ENCODE results near the gene TBX3.
A peak's percentile ranks its signal among the peaks of the same experiment; 100 is the strongest.

Gene TBX3

GRCh38 chr12:114649585-114649984, 34.4 kb downstream of the TBX3 start:
- peaks cover 3% of the 10 kb centered on the region for H3K9me3 Mint-ChIP-seq
- DNase-seq (ENCODE audit: low spot score in 2 of 2), result no peak
- H3K4me3 Mint-ChIP-seq, result no peak overlapping the region
- no peak overlapping the region for H3K27ac Mint-ChIP-seq
- no peaks in the 10 kb centered on the region for H3K36me3 Mint-ChIP-seq
- no peaks in the 10 kb centered on the region for H3K4me1 Mint-ChIP-seq
- no peak for ATAC-seq

DNA sequence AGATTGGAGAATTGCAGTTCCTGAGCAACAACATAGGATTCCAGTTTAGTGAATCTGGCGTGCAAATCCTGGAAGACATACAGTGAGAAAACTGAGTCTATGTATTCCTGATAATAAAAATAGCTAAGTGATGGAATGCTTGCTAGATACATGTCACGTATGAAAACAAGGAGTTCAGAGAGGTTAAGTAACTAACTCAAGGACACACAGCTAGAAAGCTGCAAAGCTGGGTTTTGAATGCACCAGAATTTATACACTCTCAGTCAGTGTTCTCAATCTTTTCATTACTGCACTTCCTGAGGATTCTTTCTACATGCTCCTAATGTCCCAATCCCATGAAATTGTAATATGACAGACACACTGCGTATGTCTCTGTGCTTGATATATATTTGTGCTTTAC, 35.3 kb downstream of the TBX3 start:
- Mint-ChIP-seq H3K27ac (no peak overlapping the region), H3K4me1 (no peaks in the 10 kb centered on the region), H3K36me3 (no peaks in the 10 kb centered on the region), H3K9me3 (peaks cover 3% of the 10 kb centered on the region), H3K4me3 (no peak overlapping the region)
- no peak for ATAC-seq
- no peak for DNase-seq (ENCODE audit: low spot score in 2 of 2)

DNA sequence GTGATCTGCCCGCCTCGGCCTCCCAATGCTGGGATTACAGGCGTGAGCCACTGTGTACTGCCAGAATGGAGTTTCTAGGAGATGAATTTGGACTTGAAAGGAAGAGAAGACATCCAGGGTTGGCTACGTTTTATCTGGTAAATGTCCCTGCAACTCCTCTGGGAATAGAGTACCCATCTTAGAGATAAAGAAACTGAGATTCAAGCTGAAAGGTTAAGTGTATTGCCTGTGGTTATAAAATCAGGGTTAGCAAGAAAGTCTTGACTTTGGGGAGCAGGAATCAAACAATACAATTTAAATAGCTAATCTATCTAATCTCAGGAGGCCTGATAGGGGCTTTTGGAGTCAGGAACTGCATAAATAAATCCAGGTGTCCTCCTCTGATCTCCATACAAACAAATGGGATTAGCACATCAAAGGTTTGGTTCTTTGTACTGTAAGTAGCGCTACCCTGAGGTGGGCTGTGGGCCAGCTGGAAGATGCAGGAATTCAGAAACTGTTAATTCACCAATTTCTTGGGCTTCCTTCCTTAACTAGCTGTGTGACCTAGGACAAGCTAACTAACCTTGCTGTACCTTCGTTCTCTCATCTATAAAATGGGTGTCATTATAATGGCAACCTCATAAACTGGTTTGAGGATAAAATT, 45.1 kb downstream of the TBX3 start:
- Mint-ChIP-seq H3K36me3 (no peaks in the 10 kb centered on the region), H3K4me3 (no peak overlapping the region), H3K4me1 (no peaks in the 10 kb centered on the region), H3K27ac (no peak overlapping the region), H3K9me3 (peaks cover 3% of the 10 kb centered on the region)
- ATAC-seq (no peak), DNase-seq (ENCODE audit: low spot score in 2 of 2) (no peak)

- DNase-seq (ENCODE audit: low spot score in 2 of 2), result no peak
- Mint-ChIP-seq H3K4me3 (no peak overlapping the region), H3K9me3 (peaks cover 3% of the 10 kb centered on the region), H3K4me1 (no peaks in the 10 kb centered on the region), H3K27ac (no peak overlapping the region), H3K36me3 (no peaks in the 10 kb centered on the region)
- ATAC-seq, result peak; percentile 19
Observed at GRCh38 chr12:114636723-114637480, 47.1 kb downstream of the TBX3 start.

DNA sequence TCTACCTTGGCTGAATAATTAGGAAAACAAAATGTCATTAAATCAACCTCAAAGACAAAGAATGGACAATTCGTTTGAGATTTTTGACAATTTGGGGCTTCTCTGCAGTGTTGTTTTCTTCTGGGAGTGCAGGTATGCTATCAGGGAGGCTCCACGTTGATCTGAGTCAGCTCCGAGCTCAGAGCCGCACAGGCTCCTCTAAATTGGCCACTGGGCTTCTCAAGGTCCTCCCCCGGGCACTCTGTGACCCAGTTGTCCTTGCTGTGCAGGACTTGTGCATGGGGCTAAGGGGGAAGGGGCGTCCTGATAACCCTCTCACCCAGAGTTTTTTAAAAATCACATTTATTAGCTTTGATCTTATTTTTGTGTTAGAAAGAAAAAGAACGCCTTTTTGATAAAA, 52.7 kb downstream of the TBX3 start:
- Mint-ChIP-seq H3K4me1 (no peaks in the 10 kb centered on the region), H3K4me3 (no peak overlapping the region), H3K27ac (no peak overlapping the region), H3K36me3 (no peaks in the 10 kb centered on the region), H3K9me3 (no peaks in the 10 kb centered on the region)
- no peak for ATAC-seq
- no peak for DNase-seq (ENCODE audit: low spot score in 2 of 2)

GRCh38 chr12:114628199-114628598, 55.8 kb downstream of the TBX3 start:
- Mint-ChIP-seq H3K36me3 (no peaks in the 10 kb centered on the region), H3K4me3 (no peak overlapping the region), H3K4me1 (no peaks in the 10 kb centered on the region), H3K27ac (no peak overlapping the region), H3K9me3 (no peaks in the 10 kb centered on the region)
- DNase-seq (ENCODE audit: low spot score in 2 of 2) (no peak), ATAC-seq (no peak)

- no peaks in the 10 kb centered on the region for H3K36me3 Mint-ChIP-seq
- H3K9me3 Mint-ChIP-seq, result peaks cover 3% of the 10 kb centered on the region
- no peak overlapping the region for H3K4me3 Mint-ChIP-seq
- H3K27ac Mint-ChIP-seq, result no peak overlapping the region
- ATAC-seq (no peak), DNase-seq (ENCODE audit: low spot score in 2 of 2) (no peak)
- no peaks in the 10 kb centered on the region for H3K4me1 Mint-ChIP-seq
Observed at GRCh38 chr12:114627393-114627792, 56.6 kb downstream of the TBX3 start.

DNA sequence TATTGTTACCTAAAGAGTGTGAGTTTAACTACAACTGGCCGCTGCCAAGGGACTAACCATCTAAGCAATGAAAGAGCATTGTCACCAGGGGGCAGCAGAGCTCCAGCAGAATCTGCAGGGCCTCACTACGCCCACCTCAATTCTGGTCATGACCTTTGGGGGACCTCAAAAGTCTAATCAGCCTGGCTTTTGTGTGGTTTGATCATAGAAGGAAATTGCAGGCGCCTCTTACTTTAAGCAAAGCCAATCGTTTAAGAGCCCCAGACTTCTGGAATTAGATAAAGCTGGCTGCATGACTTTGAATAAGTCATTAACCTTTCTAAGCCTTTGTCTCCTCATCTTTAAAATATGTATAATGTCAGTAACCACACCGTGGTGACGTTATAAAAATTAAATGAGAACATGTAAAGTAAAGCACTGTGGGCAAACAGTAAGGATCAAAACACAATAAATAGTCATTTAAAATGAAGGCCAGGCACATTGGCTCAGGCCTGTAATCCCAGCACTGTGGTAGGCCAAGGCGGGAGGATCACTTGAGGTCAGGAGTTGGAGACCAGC, 58.6 kb downstream of the TBX3 start:
- Mint-ChIP-seq H3K4me3 (no peak overlapping the region), H3K27ac (no peak overlapping the region), H3K9me3 (peaks cover 7% of the 10 kb centered on the region), H3K36me3 (no peaks in the 10 kb centered on the region), H3K4me1 (no peaks in the 10 kb centered on the region)
- DNase-seq (ENCODE audit: low spot score in 2 of 2) (peak; percentile 2 to 52), ATAC-seq (no peak)

DNA sequence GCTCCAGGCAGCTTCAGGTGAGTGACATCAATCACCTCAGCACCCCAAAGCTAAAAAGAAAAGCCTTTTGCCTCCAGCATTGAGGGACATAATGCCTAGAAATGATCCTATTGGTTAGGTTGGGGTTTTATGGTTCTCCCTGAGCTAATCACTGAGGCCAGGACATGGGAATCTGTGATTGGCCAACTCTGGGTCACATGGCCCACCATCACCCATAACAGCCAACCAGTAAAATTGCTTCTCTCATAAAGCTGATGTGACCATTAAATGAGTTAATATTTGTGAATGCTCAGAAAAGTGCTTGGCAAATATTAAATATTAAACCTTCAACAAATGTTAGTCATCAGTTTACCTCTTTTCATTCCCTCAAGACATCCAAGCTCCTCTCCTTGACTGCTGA, 60.2 kb downstream of the TBX3 start:
- Mint-ChIP-seq H3K4me1 (no peaks in the 10 kb centered on the region), H3K9me3 (peaks cover 7% of the 10 kb centered on the region), H3K36me3 (no peaks in the 10 kb centered on the region), H3K27ac (no peak overlapping the region), H3K4me3 (no peak overlapping the region)
- DNase-seq (ENCODE audit: low spot score in 2 of 2), result no peak
- no peak for ATAC-seq

Data from stimulated activated effector memory CD8-positive, alpha-beta T cell treated with anti-CD3 and anti-CD28 coated beads, Interleukin-12 subunit alpha, Interleukin-12 subunit beta, amount 100 ng/mL, for 72 hours (primary cell).